GM19468 (cell line): ENCODE data around the gene ERO1B.
A peak's percentile ranks its signal among the peaks of the same experiment; 100 is the strongest.
"Not testable (repeated sequence)": the region's sequence is repeated elsewhere in the genome, so short reads cannot be mapped to it uniquely, and the experiment has no call there.

Experiments used
- ATAC-seq: cut with Tn5 transposase; IDR thresholded peaks from one replicate; pipeline ENCODE4 v1.9.1; 2021; ENCODE audit warnings: mild to moderate bottlenecking, moderate library complexity, moderate number of reproducible peaks; ENCODE audit not compliant: unreplicated experiment; ENCODE audit errors: extremely low read depth

ERO1B gene

GRCh38 chr1:236201786-236202185, 80.0 kb downstream of the ERO1B start:
- ATAC-seq = no peak

- no peak for ATAC-seq
Observed at GRCh38 chr1:236200925-236201324, 80.8 kb downstream of the ERO1B start.

- no peak for ATAC-seq
Observed at GRCh38 chr1:236193184-236193583, 88.6 kb downstream of the ERO1B start.

- ATAC-seq = not testable (repeated sequence)
Observed at GRCh38 chr1:236188084-236188483, 93.7 kb downstream of the ERO1B start.

- not testable (repeated sequence) for ATAC-seq
Observed at GRCh38 chr1:236186471-236186870, 95.3 kb downstream of the ERO1B start.

GRCh38 chr1:236185687-236186086, 96.1 kb downstream of the ERO1B start:
- no peak for ATAC-seq

GRCh38 chr1:236181059-236181458, 100.7 kb downstream of the ERO1B start:
- no peak for ATAC-seq

GRCh38 chr1:236179634-236180033, 102.1 kb downstream of the ERO1B start:
- ATAC-seq = no peak

GRCh38 chr1:236176337-236177336, 105.1 kb downstream of the ERO1B start:
- ATAC-seq = no peak

GRCh38 chr1:236175642-236176336, 106.0 kb downstream of the ERO1B start:
- peak; percentile 68 for ATAC-seq

- no peak for ATAC-seq
Observed at GRCh38 chr1:236173174-236173767, 108.5 kb downstream of the ERO1B start.

- no peak for ATAC-seq
Observed at GRCh38 chr1:236172041-236172579, 109.6 kb downstream of the ERO1B start.

- ATAC-seq = no peak
Observed at GRCh38 chr1:236168716-236169429, 112.9 kb downstream of the ERO1B start.

GRCh38 chr1:236167578-236167977, 114.2 kb downstream of the ERO1B start:
- no peak for ATAC-seq

- no peak for ATAC-seq
Observed at GRCh38 chr1:236167154-236167553, 114.6 kb downstream of the ERO1B start.

GRCh38 chr1:236166041-236166440, 115.7 kb downstream of the ERO1B start:
- no peak for ATAC-seq
